SK-N-SH treated with all-trans-retinoic acid at 6 μM for 48 hours (cell line): ENCODE data around the gene FOXN4.

ENCODE experiments used
- ATAC-seq: fragments of 200-7000 bp; cut with Tn5 transposase; 3 replicates; pipeline ENCODE4 v1.9.1; 2020; ENCODE audit warnings: mild to moderate bottlenecking, moderate library complexity
- ARNTL ChIP-seq: fragments of 450-650 bp; formaldehyde crosslinking; IDR thresholded peaks from 2 replicates; pipeline ENCODE4 v1.5.0; 2020; ENCODE audit warnings: low read depth, mild to moderate bottlenecking, moderate library complexity, borderline replicate concordance
- BACH2 ChIP-seq: fragments of 250-450 bp; sonication (Bioruptor Pico); IDR thresholded peaks from 2 replicates; pipeline ENCODE4 v1.9.0; 2021; ENCODE audit warnings: mild to moderate bottlenecking, borderline replicate concordance
- CSDC2 ChIP-seq: fragments of 250-450 bp; sonication (Bioruptor Pico); IDR thresholded peaks from 2 replicates; pipeline ENCODE4 v1.5.0; 2020; ENCODE audit warnings: mild to moderate bottlenecking, moderate library complexity
- CSRNP3 ChIP-seq: fragments of 250-450 bp; sonication (Bioruptor Pico); IDR thresholded peaks from 2 replicates; pipeline ENCODE4 v1.5.1; 2021; ENCODE audit warnings: mild to moderate bottlenecking, moderate library complexity
- ESRRG ChIP-seq: fragments of 250-450 bp; sonication (Bioruptor Pico); IDR thresholded peaks from 2 replicates; pipeline ENCODE4 v1.6.1; 2021; ENCODE audit warnings: mild to moderate bottlenecking
- GLIS3 ChIP-seq: fragments of 250-450 bp; sonication (Bioruptor Pico); IDR thresholded peaks from 2 replicates; pipeline ENCODE4 v1.5.0; 2020; ENCODE audit warnings: mild to moderate bottlenecking, moderate library complexity
- ISL1 ChIP-seq: fragments of 250-450 bp; sonication (Bioruptor Pico); IDR thresholded peaks from 2 replicates; pipeline ENCODE4 v2.1.2; 2022; ENCODE audit warnings: mild to moderate bottlenecking, moderate library complexity
- PPARA ChIP-seq: fragments of 250-450 bp; sonication (Bioruptor Pico); IDR thresholded peaks from 2 replicates; pipeline ENCODE4 v1.5.0; 2020; ENCODE audit warnings: mild to moderate bottlenecking, borderline replicate concordance
- RARB ChIP-seq: fragments of 250-450 bp; sonication (Bioruptor Pico); IDR thresholded peaks from 2 replicates; pipeline ENCODE4 v1.8.0; 2021; ENCODE audit warnings: mild to moderate bottlenecking, moderate library complexity
- SNAI2 ChIP-seq: fragments of 250-450 bp; sonication (Bioruptor Pico); IDR thresholded peaks from 2 replicates; pipeline ENCODE4 v1.5.0; 2020; ENCODE audit warnings: mild to moderate bottlenecking, moderate library complexity
- TCF4 ChIP-seq: fragments of 250-450 bp; sonication (Bioruptor Pico); IDR thresholded peaks from 2 replicates; pipeline ENCODE4 v1.8.0; 2021; ENCODE audit warnings: mild to moderate bottlenecking, moderate library complexity, borderline replicate concordance
- TOX ChIP-seq: fragments of 250-450 bp; sonication (Bioruptor Pico); IDR thresholded peaks from 2 replicates; pipeline ENCODE4 v1.8.0; 2021; ENCODE audit warnings: mild to moderate bottlenecking, moderate library complexity, borderline replicate concordance
- ZC3H10 ChIP-seq: fragments of 250-450 bp; sonication (Bioruptor Pico); IDR thresholded peaks from 2 replicates; pipeline ENCODE4 v1.5.1; 2021; ENCODE audit warnings: mild to moderate bottlenecking, moderate library complexity
- ZFP3 ChIP-seq: fragments of 250-450 bp; sonication (Bioruptor Pico); IDR thresholded peaks from 2 replicates; pipeline ENCODE4 v1.5.0; 2020; ENCODE audit warnings: mild to moderate bottlenecking, moderate library complexity
- ZFP30 ChIP-seq: fragments of 450-650 bp; formaldehyde crosslinking; IDR thresholded peaks from 2 replicates; pipeline ENCODE4 v1.5.0; 2022; ENCODE audit warnings: mild to moderate bottlenecking, moderate library complexity
- ZNF70 ChIP-seq: fragments of 450-650 bp; formaldehyde crosslinking; IDR thresholded peaks from 2 replicates; pipeline ENCODE4 v1.5.0; 2020; ENCODE audit warnings: mild to moderate bottlenecking, moderate library complexity
- ZNF8 ChIP-seq: fragments of 450-650 bp; formaldehyde crosslinking; IDR thresholded peaks from 2 replicates; pipeline ENCODE4 v1.5.0; 2020; ENCODE audit warnings: mild to moderate bottlenecking, moderate library complexity
- TF ChIP-seq, protein P1 (sequence below): fragments of 250-450 bp; sonication (Bioruptor Pico); IDR thresholded peaks from 2 replicates; pipeline ENCODE4 v1.5.0; 2020; ENCODE audit warnings: mild to moderate bottlenecking, moderate library complexity
- TF ChIP-seq, protein P2 (sequence below): fragments of 250-450 bp; sonication (Bioruptor Pico); IDR thresholded peaks from 2 replicates; pipeline ENCODE4 v1.8.0; 2021; ENCODE audit warnings: low read depth, mild to moderate bottlenecking, moderate library complexity, borderline replicate concordance
- TF ChIP-seq, protein P3 (sequence below): fragments of 250-450 bp; sonication (Bioruptor Pico); IDR thresholded peaks from 2 replicates; pipeline ENCODE4 v1.8.0; 2020; ENCODE audit warnings: mild to moderate bottlenecking, moderate library complexity, borderline replicate concordance
- TF ChIP-seq, protein P4 (sequence below): fragments of 250-450 bp; sonication (Bioruptor Pico); IDR thresholded peaks from 2 replicates; pipeline ENCODE4 v1.5.1; 2020; ENCODE audit warnings: low read depth, mild to moderate bottlenecking, moderate library complexity

Gene FOXN4

GRCh38 chr12:109299849-109300248, 9.2 kb downstream of the FOXN4 start:
- no peak for ATAC-seq
- no peak for TF ChIP-seq ZNF8 (CRISPR knock-in tag)
- TF ChIP-seq, protein P1, sequence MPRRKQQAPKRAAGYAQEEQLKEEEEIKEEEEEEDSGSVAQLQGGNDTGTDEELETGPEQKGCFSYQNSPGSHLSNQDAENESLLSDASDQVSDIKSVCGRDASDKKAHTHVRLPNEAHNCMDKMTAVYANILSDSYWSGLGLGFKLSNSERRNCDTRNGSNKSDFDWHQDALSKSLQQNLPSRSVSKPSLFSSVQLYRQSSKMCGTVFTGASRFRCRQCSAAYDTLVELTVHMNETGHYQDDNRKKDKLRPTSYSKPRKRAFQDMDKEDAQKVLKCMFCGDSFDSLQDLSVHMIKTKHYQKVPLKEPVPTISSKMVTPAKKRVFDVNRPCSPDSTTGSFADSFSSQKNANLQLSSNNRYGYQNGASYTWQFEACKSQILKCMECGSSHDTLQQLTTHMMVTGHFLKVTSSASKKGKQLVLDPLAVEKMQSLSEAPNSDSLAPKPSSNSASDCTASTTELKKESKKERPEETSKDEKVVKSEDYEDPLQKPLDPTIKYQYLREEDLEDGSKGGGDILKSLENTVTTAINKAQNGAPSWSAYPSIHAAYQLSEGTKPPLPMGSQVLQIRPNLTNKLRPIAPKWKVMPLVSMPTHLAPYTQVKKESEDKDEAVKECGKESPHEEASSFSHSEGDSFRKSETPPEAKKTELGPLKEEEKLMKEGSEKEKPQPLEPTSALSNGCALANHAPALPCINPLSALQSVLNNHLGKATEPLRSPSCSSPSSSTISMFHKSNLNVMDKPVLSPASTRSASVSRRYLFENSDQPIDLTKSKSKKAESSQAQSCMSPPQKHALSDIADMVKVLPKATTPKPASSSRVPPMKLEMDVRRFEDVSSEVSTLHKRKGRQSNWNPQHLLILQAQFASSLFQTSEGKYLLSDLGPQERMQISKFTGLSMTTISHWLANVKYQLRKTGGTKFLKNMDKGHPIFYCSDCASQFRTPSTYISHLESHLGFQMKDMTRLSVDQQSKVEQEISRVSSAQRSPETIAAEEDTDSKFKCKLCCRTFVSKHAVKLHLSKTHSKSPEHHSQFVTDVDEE (CRISPR knock-in tag): no peak
- TF ChIP-seq, protein P2, sequence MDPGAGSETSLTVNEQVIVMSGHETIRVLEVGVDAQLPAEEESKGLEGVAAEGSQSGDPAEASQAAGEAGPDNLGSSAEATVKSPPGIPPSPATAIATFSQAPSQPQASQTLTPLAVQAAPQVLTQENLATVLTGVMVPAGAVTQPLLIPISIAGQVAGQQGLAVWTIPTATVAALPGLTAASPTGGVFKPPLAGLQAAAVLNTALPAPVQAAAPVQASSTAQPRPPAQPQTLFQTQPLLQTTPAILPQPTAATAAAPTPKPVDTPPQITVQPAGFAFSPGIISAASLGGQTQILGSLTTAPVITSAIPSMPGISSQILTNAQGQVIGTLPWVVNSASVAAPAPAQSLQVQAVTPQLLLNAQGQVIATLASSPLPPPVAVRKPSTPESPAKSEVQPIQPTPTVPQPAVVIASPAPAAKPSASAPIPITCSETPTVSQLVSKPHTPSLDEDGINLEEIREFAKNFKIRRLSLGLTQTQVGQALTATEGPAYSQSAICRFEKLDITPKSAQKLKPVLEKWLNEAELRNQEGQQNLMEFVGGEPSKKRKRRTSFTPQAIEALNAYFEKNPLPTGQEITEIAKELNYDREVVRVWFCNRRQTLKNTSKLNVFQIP (CRISPR knock-in tag): no peak
- TF ChIP-seq GLIS3 (CRISPR knock-in tag): no peak
- TF ChIP-seq ESRRG: no peak
- TF ChIP-seq ARNTL: no peak
- TF ChIP-seq, all 23 proteins: peak for 0

DNA sequence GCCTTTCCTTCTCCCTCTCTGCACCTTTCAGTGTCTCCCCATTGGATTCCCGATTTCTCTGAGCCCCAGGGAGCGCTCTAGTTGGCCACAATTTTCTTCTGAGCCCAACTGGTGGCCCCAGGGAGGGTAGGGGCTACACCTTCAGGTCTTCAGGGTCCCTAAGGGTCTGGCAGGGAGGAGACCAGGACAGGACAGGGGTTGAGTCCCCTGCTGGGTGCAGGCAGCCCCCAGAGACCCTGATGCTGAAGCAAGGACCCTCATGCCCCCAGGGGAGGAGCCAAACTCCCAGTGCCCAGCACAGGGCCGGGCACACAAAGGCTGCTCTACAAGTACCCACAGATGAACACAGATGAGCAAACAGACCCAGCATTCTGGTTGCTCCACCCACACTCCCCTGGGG, 12.7 kb downstream of the FOXN4 start:
- TF ChIP-seq, protein P3, sequence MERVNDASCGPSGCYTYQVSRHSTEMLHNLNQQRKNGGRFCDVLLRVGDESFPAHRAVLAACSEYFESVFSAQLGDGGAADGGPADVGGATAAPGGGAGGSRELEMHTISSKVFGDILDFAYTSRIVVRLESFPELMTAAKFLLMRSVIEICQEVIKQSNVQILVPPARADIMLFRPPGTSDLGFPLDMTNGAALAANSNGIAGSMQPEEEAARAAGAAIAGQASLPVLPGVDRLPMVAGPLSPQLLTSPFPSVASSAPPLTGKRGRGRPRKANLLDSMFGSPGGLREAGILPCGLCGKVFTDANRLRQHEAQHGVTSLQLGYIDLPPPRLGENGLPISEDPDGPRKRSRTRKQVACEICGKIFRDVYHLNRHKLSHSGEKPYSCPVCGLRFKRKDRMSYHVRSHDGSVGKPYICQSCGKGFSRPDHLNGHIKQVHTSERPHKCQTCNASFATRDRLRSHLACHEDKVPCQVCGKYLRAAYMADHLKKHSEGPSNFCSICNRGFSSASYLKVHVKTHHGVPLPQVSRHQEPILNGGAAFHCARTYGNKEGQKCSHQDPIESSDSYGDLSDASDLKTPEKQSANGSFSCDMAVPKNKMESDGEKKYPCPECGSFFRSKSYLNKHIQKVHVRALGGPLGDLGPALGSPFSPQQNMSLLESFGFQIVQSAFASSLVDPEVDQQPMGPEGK (CRISPR knock-in tag): no peak
- no peak for TF ChIP-seq ZNF70 (CRISPR knock-in tag)
- no peak for TF ChIP-seq ZC3H10 (CRISPR knock-in tag)
- no peak for TF ChIP-seq PPARA
- TF ChIP-seq TCF4 (CRISPR knock-in tag): no peak
- TF ChIP-seq SNAI2 (CRISPR knock-in tag): no peak
- no peak for TF ChIP-seq ZNF8 (CRISPR knock-in tag)
- no peak for ATAC-seq

GRCh38 chr12:109295764-109296425, 13.2 kb downstream of the FOXN4 start:
- ATAC-seq: no peak
- TF ChIP-seq RARB (CRISPR knock-in tag): no peak
- TF ChIP-seq, protein P2 (CRISPR knock-in tag): no peak
- no peak for TF ChIP-seq ISL1 (CRISPR knock-in tag)
- TF ChIP-seq TOX (CRISPR knock-in tag): no peak
- TF ChIP-seq, protein P3 (CRISPR knock-in tag): no peak
- TF ChIP-seq BACH2 (CRISPR knock-in tag): no peak
- no peak for TF ChIP-seq ZC3H10 (CRISPR knock-in tag)
- TF ChIP-seq GLIS3 (CRISPR knock-in tag): no peak
- no peak for TF ChIP-seq ZFP30
- no peak for TF ChIP-seq PPARA

DNA sequence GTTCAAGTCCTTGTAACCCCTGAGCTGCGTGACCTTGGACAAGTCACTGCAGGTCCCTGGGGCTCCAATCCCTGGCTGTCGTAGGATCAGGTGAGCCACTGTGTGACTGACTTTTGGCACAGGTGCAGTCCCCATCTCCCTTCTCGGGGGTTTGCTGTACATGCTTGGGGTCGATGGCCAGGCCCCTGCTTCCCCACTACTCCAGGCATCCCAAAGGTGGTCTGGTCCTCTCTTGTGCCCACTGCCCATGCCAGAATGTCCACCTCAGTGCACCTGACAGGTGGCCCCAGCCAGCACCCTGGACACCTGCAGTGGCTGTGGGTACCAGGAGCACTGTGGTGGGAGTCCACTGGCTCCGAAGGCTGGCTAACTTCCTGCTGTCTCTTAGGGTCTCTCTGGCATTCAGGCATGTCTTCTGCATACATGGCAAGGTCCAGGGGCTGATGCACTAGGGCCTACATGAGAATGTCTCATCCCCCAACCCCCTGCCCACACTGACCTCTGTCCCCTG, 14.7 kb downstream of the FOXN4 start:
- no peak for ATAC-seq
- TF ChIP-seq CSRNP3 (CRISPR knock-in tag) (no peak), BACH2 (CRISPR knock-in tag) (no peak), ZFP3 (CRISPR knock-in tag) (no peak), ZC3H10 (CRISPR knock-in tag) (no peak), TOX (CRISPR knock-in tag) (no peak), CSDC2 (CRISPR knock-in tag) (no peak), GLIS3 (CRISPR knock-in tag) (no peak)
- TF ChIP-seq, protein P3 (CRISPR knock-in tag): no peak
- TF ChIP-seq, protein P4, sequence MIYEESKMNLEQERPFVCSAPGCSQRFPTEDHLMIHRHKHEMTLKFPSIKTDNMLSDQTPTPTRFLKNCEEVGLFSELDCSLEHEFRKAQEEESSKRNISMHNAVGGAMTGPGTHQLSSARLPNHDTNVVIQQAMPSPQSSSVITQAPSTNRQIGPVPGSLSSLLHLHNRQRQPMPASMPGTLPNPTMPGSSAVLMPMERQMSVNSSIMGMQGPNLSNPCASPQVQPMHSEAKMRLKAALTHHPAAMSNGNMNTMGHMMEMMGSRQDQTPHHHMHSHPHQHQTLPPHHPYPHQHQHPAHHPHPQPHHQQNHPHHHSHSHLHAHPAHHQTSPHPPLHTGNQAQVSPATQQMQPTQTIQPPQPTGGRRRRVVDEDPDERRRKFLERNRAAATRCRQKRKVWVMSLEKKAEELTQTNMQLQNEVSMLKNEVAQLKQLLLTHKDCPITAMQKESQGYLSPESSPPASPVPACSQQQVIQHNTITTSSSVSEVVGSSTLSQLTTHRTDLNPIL (CRISPR knock-in tag): no peak
